OCI-LY1 (cell line): ENCODE data around the gene THUMPD2.

Source experiments
- H2AFZ ChIP-seq: fragments of 200-600 bp; sonication (generic), shearing (Covaris generic); 2 replicates; pipeline ENCODE4 v1.6.0; 2014; ENCODE audit warnings: antibody characterized with exemption, mild to moderate bottlenecking, low read length
- H3F3A ChIP-seq: fragments of 200-600 bp; sonication (generic), shearing (Covaris generic); 2 replicates; pipeline ENCODE4 v1.6.0; 2014; ENCODE audit warnings: mild to moderate bottlenecking, antibody characterized with exemption, low read length, moderate library complexity; ENCODE audit not compliant: insufficient read depth
- H3K27ac ChIP-seq: fragments of 200-600 bp; sonication (generic); 2 replicates; pipeline ENCODE4 v1.5.1; 2014; ENCODE audit warnings: low read length, mixed run types, mild to moderate bottlenecking, low read depth; ENCODE audit not compliant: poor library complexity, severe bottlenecking
- H3K27me3 ChIP-seq: fragments of 200-600 bp; sonication (generic); 2 replicates; pipeline ENCODE4 v1.6.0; 2014; ENCODE audit warnings: antibody characterized with exemption, mild to moderate bottlenecking, low read length, moderate library complexity; ENCODE audit not compliant: insufficient read depth
- H3K36me3 ChIP-seq: fragments of 200-600 bp; sonication (generic); 2 replicates; pipeline ENCODE4 v1.6.1; 2014; ENCODE audit warnings: mild to moderate bottlenecking, antibody characterized with exemption, low read length, moderate library complexity, mixed read lengths; ENCODE audit not compliant: insufficient read depth
- H3K4me1 ChIP-seq: fragments of 200-600 bp; sonication (generic); 2 replicates; pipeline ENCODE4 v1.5.1; 2014; ENCODE audit warnings: mild to moderate bottlenecking, low read length, moderate library complexity; ENCODE audit not compliant: insufficient read depth, severe bottlenecking
- H3K4me2 ChIP-seq: fragments of 200-600 bp; sonication (generic), shearing (Covaris generic); 2 replicates; pipeline ENCODE4 v1.6.1; 2014; ENCODE audit warnings: low read length
- H3K4me3 ChIP-seq: fragments of 200-600 bp; sonication (generic); 2 replicates; pipeline ENCODE4 v1.5.1; 2014; ENCODE audit warnings: low read length, low read depth, mild to moderate bottlenecking, mixed read lengths; ENCODE audit not compliant: poor library complexity, severe bottlenecking
- H3K79me2 ChIP-seq: fragments of 200-600 bp; shearing (Covaris generic); 2 replicates; pipeline ENCODE4 v1.6.1; 2016; ENCODE audit warnings: mixed run types, low read length, mixed read lengths; ENCODE audit not compliant: insufficient read depth
- H3K9ac ChIP-seq: fragments of 200-600 bp; sonication (generic), shearing (Covaris generic); 2 replicates; pipeline ENCODE4 v1.6.1; 2014; ENCODE audit warnings: mild to moderate bottlenecking, low read length, mixed read lengths
- H3K9me2 ChIP-seq: fragments of 200-600 bp; sonication (generic), shearing (Covaris generic); 2 replicates; pipeline ENCODE4 v1.6.1; 2014; ENCODE audit warnings: low read depth, mild to moderate bottlenecking, low read length, mixed read lengths
- H3K9me3 ChIP-seq: fragments of 200-600 bp; shearing (Covaris generic); 2 replicates; pipeline ENCODE4 v1.6.1; 2014; ENCODE audit warnings: low read length, mixed read lengths
- H4K20me1 ChIP-seq: fragments of 200-600 bp; sonication (generic), shearing (Covaris generic); 2 replicates; pipeline ENCODE4 v1.6.0; 2016; ENCODE audit warnings: mild to moderate bottlenecking, low read length; ENCODE audit not compliant: insufficient read depth
- CTCF ChIP-seq: fragments of 200-600 bp; sonication (generic), shearing (Covaris generic); IDR thresholded peaks from 2 replicates; pipeline ENCODE4 v1.5.1; 2017; ENCODE audit warnings: mild to moderate bottlenecking, antibody characterized with exemption, low read length, moderate library complexity, mixed read lengths
- EZH2 ChIP-seq: fragments of 200-600 bp; sonication (generic), shearing (Covaris generic); IDR thresholded peaks from 2 replicates; pipeline ENCODE4 v1.8.0; 2017; ENCODE audit warnings: borderline replicate concordance, mixed run types, mild to moderate bottlenecking, antibody characterized with exemption, low read length, moderate library complexity, mixed read lengths

THUMPD2 gene

DNA sequence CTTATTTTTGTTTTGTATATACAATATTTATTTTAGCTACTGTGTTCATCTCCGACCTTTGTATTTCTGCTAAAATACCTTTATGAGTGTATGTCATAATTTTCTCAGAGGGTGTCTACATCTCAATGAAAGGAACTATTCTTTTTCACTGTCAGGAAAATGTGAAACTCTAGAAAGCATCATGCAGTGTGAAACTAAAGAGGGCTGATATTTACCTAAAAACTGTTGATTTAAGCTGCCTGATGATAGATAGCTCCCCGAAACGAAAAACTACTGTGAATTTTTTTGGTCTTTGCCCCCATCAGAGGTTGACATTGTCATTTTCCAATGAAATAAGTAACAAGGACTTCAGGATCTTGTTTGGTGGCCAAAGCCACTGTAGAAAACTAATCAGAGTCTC is 74.5 kb downstream of the THUMPD2 start:
- H3K79me2 ChIP-seq: no peaks in the 10 kb centered on the region
- no peak overlapping the region for H3K27ac ChIP-seq
- no peaks in the 10 kb centered on the region for H3K9me2 ChIP-seq
- H3K4me1 ChIP-seq: no peaks in the 10 kb centered on the region
- H3K36me3 ChIP-seq: no peaks in the 10 kb centered on the region
- H3K9me3 ChIP-seq: peaks cover 22% of the 10 kb centered on the region
- no peak overlapping the region for H3K4me2 ChIP-seq
- no peak overlapping the region for H2AFZ ChIP-seq
- no peaks in the 10 kb centered on the region for H3F3A ChIP-seq
- no peaks in the 10 kb centered on the region for H4K20me1 ChIP-seq
- H3K9ac ChIP-seq: no peak overlapping the region
- H3K4me3 ChIP-seq: no peak overlapping the region
- H3K27me3 ChIP-seq: no peaks in the 10 kb centered on the region
- TF ChIP-seq EZH2 (no peak), CTCF (no peak)

DNA sequence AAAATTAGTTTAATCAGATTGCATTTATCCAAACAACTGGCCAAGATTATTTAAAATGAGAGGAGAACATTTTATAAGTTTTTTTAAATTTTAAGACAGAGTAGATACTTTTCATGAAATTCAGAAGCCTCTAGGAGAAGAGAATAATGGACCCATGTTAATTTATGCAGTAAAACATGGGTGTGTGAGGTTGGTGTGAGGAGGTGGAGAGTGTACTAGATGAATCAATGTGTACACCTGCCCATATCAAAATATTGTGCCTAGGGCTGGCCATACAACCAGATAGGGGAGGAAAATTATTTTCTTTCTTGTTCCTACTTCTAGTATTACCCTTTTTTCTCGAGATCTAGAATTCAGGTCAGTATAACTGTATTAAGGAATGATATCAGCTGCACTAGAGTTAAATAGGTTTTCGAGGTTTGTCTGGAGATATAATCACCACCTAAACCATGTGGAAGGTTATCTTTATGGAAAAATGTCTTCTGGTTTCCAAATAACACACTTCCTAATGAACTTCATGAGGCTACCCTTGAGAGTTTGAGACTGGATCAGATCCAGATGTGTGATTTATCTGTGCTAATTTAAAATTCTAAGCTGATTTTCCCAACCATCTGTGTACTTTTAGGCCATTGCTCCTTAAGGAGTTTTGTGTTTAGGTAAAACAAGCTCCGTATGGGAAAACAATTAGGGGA is 75.7 kb downstream of the THUMPD2 start:
- Histone ChIP-seq H4K20me1 (no peaks in the 10 kb centered on the region), H3K4me3 (no peak overlapping the region), H3K79me2 (no peaks in the 10 kb centered on the region), H3K36me3 (no peaks in the 10 kb centered on the region), H3F3A (no peaks in the 10 kb centered on the region), H3K27ac (no peak overlapping the region), H3K27me3 (no peaks in the 10 kb centered on the region), H3K4me1 (no peaks in the 10 kb centered on the region), H3K9me3 (peaks cover 22% of the 10 kb centered on the region), H3K9me2 (no peaks in the 10 kb centered on the region), H2AFZ (no peak overlapping the region), H3K9ac (no peak overlapping the region), H3K4me2 (no peak overlapping the region)
- no peak for TF ChIP-seq CTCF
- TF ChIP-seq EZH2: no peak

DNA sequence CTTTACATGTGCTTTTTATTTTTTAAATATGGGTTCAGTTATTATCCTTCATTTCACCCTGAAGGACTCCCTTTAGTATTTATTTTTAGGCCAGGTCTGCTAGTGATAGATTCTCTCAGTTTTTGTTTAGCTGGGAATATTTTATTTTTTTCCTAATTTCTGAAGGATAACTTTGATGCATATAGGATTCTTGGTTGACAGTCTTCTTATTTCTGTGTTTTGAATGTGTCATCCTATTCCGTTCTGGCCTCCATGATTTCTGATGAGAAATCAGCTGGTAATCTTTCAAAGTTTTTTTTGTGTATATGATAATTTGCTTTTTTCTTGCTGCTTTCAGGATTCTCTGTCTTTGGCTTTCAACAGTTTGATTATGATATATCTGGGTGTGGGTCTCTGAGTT is 77.9 kb downstream of the THUMPD2 start:
- Histone ChIP-seq H4K20me1 (no peaks in the 10 kb centered on the region), H3K79me2 (no peaks in the 10 kb centered on the region), H2AFZ (no peak overlapping the region), H3K4me2 (no peak overlapping the region), H3K4me3 (no peak overlapping the region), H3K9ac (no peak overlapping the region), H3K9me2 (no peaks in the 10 kb centered on the region), H3K36me3 (no peaks in the 10 kb centered on the region), H3K9me3 (peaks cover 22% of the 10 kb centered on the region), H3F3A (no peaks in the 10 kb centered on the region), H3K27ac (no peak overlapping the region), H3K27me3 (no peaks in the 10 kb centered on the region), H3K4me1 (no peaks in the 10 kb centered on the region)
- no peak for TF ChIP-seq EZH2
- no peak for TF ChIP-seq CTCF
